Omental fat pad (tissue), 4 donors: ENCODE measurements around the gene GBX1. TPM values are rescaled to one million over a fixed set of nuclear protein-coding genes. Genes with fewer than 3 reads are reported as not detected.

Experiments
- ATAC-seq: fragments of 150-250 bp; one replicate; pipeline ENCODE4 v1.9.1; 2016; ENCODE audit warnings: mild to moderate bottlenecking, moderate library complexity; ENCODE audit not compliant: low FRiP score
- DNase-seq: peaks from one replicate; pipeline ENCODE4 v3.0.0-alpha.2; 2019; ENCODE audit warnings: low spot score
- total RNA-seq, 4 donors: library from RNA; depleted of rRNA; stranded (reverse); fragments of >200 nt; gene quantifications; one replicate each; pipeline ENCODE4 v1.1.0, GENCODE V29; 2016
- TF ChIP-seq, protein P1 (sequence below), 3 donors: fragments of 450-650 bp; IDR thresholded peaks; one replicate each; pipeline ENCODE4 v1.5.1; 2016 to 2017; ENCODE audit warnings: antibody characterized with exemption in 3 of 3, mild to moderate bottlenecking in 3 of 3, moderate library complexity in 2 of 3

The GBX1 gene
- total RNA-seq, 4 donors from 2014 or later: not detected

DNA sequence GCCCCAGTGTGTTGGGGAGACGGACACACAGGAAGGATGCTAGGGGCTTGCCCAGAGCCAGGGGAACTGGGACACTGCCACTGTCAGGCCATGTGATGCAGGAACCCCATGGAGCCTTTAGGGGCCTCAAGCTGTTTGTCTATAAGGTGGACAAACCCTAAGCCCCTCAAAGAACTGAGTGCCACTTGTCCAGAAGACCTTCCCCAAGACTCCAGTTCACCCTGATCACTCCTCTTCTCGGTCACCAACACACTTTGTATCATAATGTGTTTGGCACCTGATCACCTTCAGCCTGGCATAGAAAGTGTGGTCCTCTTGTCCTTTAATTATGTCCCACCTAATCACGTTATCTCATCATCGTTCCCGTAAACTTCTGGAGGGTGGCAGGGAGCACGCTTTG lies 42.1 kb upstream of the GBX1 start:
- ATAC-seq (no peak), DNase-seq (no peak)
- TF ChIP-seq, protein P1, sequence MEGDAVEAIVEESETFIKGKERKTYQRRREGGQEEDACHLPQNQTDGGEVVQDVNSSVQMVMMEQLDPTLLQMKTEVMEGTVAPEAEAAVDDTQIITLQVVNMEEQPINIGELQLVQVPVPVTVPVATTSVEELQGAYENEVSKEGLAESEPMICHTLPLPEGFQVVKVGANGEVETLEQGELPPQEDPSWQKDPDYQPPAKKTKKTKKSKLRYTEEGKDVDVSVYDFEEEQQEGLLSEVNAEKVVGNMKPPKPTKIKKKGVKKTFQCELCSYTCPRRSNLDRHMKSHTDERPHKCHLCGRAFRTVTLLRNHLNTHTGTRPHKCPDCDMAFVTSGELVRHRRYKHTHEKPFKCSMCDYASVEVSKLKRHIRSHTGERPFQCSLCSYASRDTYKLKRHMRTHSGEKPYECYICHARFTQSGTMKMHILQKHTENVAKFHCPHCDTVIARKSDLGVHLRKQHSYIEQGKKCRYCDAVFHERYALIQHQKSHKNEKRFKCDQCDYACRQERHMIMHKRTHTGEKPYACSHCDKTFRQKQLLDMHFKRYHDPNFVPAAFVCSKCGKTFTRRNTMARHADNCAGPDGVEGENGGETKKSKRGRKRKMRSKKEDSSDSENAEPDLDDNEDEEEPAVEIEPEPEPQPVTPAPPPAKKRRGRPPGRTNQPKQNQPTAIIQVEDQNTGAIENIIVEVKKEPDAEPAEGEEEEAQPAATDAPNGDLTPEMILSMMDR (IDR thresholded peaks at IDR 0.05): no peak

DNA sequence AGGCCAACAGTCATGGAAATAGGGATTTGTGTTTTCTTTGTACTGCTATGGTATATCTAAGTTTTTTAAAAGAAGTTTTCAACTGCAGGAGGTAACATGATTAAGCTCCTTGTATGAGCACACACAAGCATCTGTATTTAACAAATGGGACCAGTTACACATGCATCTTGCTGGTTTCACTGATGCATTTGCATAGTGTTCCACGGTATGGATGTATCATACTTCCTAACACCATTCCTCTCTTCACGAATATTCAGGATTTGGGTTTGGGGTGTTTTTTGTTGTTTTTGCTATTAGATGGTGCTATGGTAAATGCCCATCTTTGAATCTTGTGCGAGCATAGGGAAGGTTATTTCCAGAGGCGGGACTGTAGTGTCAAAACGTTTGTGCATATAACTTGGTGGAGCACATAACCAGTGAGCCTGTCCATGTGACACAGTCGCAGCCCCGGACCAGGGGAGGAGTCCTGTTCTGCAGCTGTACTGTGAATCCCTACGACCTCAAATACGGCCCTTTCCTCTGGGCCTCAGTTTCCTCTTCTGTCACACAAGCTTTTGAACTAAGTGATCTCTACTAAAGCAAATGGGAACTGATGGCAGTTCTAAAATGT lies 40.9 kb upstream of the GBX1 start:
- no peak for DNase-seq
- TF ChIP-seq, protein P1 (IDR thresholded peaks at IDR 0.05): no peak
- ATAC-seq: no peak

DNA sequence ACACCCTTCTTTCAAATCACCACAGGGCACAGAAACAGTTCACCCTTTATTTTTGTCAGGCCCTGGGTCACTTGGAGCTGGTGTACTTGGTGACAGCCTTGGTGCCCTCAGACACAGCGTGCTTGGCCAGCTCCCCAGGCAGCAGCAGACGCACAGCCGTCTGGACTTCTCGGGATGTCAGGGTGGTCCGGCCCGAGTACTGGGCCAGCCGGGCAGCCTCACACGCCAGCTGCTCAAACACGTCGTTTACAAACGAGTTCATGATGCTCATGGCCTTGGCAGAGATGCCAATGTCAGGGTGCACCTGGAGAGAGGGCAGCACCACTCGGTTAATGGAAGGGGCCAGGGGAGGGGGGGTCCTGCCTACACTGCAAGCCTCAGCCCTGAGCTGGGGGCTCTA lies 40.3 kb upstream of the GBX1 start:
- no peak for ATAC-seq
- DNase-seq: no peak

DNA sequence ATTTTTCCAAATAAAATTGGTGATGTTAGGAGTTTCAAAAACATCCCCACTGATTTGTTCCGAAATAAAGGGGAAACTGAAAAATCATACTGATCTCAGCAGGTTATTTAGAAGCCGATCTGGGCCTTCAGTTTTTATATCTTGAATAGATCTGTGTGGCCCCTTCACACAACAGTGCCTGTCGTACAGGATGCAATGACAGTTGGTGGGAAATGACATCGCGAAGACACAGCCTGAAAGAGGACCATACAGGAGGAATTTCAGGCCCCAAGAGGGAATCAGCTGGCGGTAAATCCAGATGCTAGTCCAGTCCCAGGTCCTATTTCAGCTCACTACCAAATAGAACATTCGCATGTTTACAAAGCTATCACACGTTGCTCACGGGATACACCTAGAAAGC lies 39.8 kb upstream of the GBX1 start:
- ATAC-seq (no peak), DNase-seq (no peak)
- TF ChIP-seq, protein P1 (IDR thresholded peaks at IDR 0.05): no peak

More for the DNA sequence above, 40.3 kb upstream of the GBX1 start:
- TF ChIP-seq, protein P1 (IDR thresholded peaks at IDR 0.05): no peak

DNA sequence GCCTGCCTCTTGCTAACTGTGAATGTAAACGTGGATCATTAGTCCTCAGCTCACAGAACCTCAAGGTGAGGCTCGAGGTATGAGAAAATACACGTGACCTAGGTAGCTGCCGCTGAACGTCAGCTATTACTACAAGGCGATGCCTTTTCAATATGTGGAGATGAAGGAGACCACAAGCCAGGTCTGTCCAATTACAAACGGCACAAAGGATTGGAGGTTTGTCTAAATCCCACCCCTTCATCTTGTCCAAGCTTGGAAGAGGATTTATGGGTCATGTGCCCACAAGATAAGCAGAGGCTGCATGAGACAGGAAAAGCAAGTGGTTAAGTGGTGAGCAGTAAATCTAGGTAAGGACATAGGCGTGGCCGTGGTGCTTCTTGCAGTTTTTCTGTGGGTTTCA lies 39.4 kb upstream of the GBX1 start:
- no peak for DNase-seq
- TF ChIP-seq, protein P1 (IDR thresholded peaks at IDR 0.05): no peak

DNA sequence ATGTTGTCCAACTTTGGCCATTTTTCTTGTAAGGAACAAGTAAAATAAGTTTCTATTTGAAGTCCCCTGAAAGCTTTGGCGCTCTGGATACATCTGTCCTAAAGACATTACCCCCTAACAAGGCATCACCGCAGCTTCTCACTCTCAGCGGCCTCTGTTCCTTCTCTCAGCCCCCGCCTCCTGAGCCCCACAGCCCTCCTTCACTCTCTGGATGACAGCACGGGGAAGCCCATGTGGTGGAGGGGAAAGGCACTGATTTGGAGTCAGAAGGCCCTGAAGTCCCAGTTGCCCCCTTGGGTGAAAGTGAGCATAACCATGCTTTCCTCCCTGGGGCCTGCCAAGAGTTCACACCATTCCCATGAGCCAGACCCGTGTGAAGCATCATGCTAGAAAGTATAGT lies 38.2 kb upstream of the GBX1 start:
- TF ChIP-seq, protein P1 (IDR thresholded peaks at IDR 0.05): no peak
- DNase-seq: no peak

More for the DNA sequence above, 39.4 kb upstream of the GBX1 start:
- ATAC-seq: no peak

DNA sequence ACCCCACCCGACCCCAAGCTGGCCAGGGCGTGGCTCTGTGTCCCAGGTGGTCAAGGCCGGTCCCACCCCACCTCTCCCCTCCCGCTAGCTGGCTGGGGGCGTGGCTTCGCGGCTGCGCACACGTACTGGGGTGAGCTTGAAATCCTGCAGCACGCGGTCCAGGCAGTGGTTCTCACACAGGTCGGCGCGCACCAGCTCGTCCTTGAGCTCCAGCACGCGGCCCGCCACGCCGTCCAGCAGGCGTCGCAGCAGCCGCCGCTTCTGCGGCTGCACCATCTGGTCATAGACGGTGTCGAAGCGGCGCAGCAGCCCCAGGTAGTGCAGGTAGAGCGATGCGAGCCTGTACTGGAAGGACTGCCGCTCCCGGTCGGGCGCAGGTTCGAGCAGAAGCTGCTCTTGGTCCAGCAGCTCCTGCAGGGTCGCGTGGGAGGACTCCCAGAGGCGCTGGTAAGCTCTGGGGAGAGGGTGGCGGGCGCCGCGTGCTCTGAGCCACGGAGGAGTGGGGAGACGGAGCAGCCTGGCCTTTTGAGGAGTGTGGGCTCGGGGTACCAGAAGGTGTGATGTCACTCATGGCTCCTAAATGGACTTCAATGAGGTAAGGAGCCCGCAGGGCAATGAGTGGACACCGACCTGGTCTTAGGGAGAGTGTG lies 37.0 kb upstream of the GBX1 start:
- DNase-seq: no peak
- TF ChIP-seq, protein P1 (IDR thresholded peaks at IDR 0.05): no peak
- no peak for ATAC-seq

More for the DNA sequence above, 38.2 kb upstream of the GBX1 start:
- no peak for ATAC-seq
